B cell (primary cell): Measurements from ENCODE around the gene AK8.

Source experiments
- CTCF ChIP-seq: fragments of 200-600 bp; IDR thresholded peaks from one replicate; pipeline ENCODE4 v1.8.0; 2022; ENCODE audit warnings: antibody characterized with exemption, mild to moderate bottlenecking
- EZH2 ChIP-seq: IDR thresholded peaks from 2 replicates; pipeline ENCODE4 v1.6.1; 2012; ENCODE audit warnings: borderline replicate concordance, low read depth, mild to moderate bottlenecking, moderate library complexity, low read length; ENCODE audit not compliant: insufficient read depth, poor library complexity, severe bottlenecking

GRCh38 chr9:132768932-132769905, 108.9 kb downstream of the AK8 start:
- TF ChIP-seq CTCF = peak; percentile 73
- no peak for TF ChIP-seq EZH2
